ENCODE data around the gene S1PR2.

S1PR2 gene

GRCh38 chr19:10230861-10231611 lies at the start of gene S1PR2:
Gene S1PR2 (minus strand): TSS chr19:10231331. CDS start chr19:10224905, 6,426 bp downstream.
- DNase-seq, result peak; percentile 52

DNA sequence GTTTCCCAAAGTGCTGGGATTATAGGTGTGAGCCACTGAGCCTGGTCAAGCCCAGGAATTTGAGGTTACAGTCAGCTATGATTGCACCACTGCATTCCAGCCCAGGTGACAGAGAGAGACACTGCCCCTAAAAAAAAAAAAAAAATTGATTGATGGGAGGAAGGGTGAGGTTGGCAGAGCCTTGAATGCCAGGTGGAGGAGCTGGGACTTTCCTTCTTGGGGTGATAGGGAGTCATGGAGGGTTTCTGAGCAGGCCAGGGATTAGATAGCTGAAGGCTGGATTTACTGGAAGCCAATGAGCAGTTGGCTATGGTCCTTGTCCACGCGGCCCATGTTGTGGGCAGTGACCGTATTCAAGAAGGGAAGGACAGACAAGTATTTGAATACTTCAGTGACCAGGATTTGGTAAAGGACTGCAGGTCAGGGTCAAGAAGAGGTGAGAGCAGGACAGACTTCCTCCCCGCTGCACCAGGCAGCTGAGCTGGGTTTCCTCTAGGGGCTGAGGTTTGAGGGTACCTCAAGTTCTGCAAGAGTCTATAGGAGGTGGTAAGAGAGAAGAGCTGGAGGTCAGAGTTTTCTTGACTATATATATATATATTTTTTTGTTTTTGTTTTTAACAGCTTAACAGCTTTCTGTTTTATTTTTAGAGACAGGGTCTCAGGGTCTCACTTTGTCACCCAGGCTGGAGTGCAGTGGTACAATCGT lies 48.8 kb upstream of the S1PR2 start:
- no peak for DNase-seq

DNA sequence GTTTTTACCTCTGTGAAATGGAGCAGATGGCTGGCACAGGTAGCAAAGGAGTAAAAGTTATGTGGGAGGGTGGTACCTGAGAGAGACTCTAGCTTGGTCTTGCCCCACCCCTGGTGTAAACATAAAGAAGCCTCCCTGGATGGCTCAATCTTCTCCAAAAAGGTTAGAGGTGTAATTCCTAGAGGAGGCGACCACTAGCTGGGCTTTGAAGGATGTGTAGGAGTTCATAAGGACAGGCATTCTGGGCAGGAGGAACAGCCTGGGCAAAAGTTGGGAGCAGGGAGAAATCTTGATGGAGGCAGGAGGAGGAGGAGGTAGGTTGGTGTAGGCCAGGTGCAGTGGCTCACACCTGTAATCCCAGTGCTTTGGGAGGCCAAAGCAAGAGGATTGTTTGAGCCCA lies 47.8 kb upstream of the S1PR2 start:
- no peak for DNase-seq

DNA sequence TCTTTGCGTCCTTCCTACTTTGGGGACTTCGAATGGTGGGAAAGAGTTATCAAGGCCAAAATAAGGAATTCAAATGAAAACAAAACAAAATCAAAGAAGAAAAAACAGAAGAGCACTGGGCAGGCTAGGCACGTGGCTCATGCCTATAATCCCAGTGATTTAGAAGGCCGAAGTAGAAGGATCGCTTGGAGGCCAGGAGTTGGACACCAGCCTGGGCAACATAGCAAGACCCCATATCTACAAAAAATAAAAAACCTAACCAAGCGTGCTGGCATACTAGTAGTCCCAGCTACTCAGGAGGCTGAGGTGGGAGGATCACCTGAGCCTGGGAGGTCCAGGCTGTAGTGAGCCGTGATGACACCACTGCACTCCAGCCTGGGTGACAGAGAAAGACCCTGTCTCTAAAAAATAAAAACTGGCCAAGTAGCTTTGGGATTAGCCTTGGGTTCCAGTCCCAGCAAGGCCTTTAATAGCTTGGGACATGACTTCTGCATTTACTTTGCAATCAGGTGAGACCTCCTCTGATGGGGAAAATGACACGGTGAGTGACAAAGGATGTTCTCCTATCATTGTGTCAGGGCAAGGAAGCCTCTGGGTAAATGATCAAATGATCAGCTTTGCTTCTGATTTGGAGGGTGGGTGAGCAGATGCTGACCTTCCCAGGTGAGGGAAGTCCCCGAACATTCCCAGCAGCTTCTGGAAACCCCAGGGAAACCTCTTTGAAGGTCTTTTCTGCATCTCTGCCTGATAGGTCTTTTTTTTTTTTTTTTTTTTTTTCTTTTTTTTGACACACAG lies 46.9 kb upstream of the S1PR2 start:
- DNase-seq, result no peak

DNA sequence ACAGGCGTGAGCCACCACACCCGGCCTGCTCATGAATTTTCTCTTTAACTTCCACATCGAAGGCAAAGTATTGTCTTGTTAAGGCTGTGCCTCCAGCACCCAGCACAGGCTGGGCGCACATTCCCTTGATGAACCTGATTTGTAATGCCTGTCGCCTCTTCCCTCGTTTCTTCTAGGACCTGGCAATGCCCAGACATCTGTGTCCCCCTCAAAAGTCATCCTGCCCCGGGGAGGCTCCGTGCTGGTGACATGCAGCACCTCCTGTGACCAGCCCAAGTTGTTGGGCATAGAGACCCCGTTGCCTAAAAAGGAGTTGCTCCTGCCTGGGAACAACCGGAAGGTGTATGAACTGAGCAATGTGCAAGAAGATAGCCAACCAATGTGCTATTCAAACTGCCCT lies 43.5 kb upstream of the S1PR2 start:
- no peak for DNase-seq

- DNase-seq, result no peak
Measured at GRCh38 chr19:10271543-10272086, 40.5 kb upstream of the S1PR2 start.

GRCh38 chr19:10270616-10271394 lies 39.7 kb upstream of the S1PR2 start, which contains the start of gene ICAM1:
Gene ICAM1 (plus strand): TSS chr19:10271120. CDS start chr19:10271160, 40 bp downstream.
- DNase-seq, result no peak

DNA sequence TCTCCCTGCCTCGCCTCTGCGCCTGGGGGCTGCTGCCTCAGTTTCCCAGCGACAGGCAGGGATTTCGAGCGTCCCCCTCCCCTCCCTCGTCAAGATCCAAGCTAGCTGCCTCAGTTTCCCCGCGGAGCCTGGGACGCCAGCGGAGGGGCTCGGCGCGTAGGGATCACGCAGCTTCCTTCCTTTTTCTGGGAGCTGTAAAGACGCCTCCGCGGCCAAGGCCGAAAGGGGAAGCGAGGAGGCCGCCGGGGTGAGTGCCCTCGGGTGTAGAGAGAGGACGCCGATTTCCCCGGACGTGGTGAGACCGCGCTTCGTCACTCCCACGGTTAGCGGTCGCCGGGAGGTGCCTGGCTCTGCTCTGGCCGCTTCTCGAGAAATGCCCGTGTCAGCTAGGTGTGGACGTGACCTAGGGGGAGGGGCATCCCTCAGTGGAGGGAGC lies 39.1 kb upstream of the S1PR2 start:
- DNase-seq, result no peak

- DNase-seq, result peak; percentile 35
Measured at GRCh38 chr19:10269333-10270179, 38.4 kb upstream of the S1PR2 start.

DNA sequence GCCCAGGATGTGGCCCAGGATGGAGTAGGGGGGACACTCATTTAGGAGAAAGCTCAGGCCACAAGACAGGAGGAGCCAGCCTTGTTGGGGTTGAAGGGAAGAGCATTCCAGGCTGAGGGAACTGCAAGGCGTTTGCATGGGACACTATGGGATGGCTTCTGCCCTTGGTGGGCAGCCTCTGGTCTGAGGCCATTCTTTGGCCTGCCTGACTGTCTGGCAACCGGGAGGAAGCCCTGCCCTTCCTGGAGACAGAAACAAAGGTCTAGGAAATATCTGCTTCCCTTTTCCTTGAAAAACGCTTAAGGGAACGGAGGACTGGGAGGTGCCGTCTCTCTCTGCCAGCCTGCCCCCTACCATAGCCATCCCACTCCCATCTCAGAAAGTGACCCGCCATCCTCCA lies 36.9 kb upstream of the S1PR2 start:
- DNase-seq, result no peak

DNA sequence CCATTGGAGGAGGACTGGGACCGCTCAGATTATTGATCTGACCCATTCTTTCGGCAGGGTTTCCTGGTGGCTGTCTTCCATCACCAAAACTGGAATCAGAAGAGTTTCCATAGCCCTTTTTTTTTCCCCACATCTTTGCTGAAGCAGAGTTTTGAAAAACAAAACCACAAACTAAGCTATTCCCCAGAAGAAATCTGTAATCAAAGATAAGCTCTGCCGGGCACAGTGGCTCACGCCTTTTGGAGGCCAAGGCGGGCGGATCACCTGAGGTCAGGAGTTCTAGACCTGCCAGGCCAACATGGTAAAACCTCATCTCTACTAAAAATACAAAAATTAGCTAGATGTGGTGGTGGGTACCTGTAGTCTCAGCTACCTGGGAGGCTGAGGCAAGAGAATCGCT lies 35.6 kb upstream of the S1PR2 start:
- DNase-seq, result no peak

DNA sequence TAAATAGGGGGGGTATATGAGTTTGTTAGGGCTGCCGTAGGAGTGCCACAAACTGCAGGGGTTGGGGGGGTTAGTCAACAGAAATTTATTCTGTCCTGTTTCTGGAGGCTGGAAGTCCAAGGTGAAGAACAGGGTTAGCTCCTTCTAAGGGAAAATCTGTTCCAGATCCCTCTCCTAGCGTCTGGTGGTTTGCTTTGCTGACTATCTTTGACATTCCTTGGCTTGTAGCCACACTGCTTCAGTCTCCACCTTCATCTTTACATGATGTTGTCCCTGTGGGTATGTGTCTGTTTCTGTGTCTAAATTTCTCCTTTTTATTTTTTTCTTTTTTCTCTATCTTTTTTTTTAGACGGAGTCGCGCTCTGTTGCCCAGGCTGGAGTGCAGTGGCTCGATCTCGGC lies 31.6 kb upstream of the S1PR2 start:
- no peak for DNase-seq

DNA sequence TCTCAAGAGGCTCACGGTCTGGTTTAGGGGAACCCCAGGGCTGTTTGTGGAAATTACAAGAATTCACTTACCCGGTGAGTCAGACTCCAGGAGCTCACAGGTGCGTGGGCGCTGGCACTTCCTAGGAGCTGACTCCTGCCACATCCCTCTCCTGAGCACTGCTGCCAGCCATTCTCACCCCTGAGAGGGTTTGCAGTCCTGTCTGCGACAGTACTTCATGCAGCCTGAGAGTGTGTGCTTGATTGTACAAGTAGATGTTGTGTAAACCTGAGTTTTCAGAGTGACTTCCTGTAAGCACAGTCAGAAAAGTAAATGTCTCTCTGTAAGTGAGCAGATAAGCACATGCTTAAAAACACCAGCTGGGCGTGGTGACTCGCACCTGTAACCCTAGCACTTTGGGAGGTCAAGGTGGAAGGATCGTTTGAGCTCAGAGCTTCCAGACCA lies 29.0 kb upstream of the S1PR2 start:
- DNase-seq, result no peak

DNA sequence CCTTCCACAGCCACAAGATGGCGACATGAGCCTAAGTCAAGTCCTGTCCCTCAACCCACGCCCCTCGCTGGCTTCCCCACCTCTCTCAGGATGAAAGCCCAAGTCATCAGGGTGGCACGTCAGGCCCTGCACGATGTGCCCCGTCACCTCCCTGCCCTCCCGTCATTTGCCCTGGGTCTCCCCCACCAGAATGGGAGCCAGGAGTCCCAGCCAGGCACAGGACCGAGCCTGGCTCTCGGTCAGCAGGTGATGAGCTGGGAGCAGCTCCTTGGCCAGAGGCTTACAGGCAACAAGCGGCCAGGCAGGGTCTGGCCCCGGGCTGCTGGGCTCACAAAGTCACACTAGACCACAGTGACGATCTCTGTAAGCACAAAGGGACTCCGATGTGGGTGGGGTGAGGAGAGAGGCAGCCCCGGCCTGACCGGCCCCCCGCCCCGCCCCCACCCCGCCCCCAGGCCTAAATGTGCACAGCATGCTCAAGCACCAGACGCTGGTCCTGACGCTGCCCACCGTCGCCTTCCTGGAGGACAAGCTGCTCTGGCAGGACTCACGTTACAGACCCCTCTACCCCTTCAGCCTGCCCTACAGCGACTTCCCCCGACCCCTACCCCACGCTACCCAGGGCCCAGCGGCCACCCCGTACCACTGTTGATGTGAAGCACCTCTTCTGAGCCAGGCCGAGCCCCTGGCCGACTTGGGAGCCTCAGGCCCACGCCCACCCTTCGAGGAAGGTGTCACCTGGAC lies 28.2 kb upstream of the S1PR2 start:
- peak; percentile 78 for DNase-seq

GRCh38 chr19:10258080-10258710 lies 27.1 kb upstream of the S1PR2 start:
- DNase-seq, result no peak

- DNase-seq, result no peak
Measured at GRCh38 chr19:10256970-10257615, 26.0 kb upstream of the S1PR2 start.

DNA sequence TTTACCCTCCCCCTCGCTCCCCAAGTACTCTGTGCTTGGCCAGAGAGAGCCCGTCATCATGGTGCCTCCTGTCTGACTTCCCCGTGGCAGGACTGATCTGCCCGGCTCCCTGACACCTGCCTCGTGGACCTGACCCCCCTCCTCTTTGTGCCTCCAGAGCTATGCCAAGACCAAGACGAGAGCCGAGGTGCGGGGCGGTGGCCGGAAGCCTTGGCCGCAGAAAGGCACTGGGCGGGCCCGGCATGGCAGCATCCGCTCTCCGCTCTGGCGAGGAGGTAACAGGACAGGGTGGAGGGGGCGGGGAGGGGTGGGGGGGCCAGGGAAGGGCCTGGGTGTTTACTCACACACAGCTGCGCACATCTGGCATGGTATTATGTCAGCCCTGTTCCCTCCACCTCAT lies 25.4 kb upstream of the S1PR2 start:
- DNase-seq, result no peak

DNA sequence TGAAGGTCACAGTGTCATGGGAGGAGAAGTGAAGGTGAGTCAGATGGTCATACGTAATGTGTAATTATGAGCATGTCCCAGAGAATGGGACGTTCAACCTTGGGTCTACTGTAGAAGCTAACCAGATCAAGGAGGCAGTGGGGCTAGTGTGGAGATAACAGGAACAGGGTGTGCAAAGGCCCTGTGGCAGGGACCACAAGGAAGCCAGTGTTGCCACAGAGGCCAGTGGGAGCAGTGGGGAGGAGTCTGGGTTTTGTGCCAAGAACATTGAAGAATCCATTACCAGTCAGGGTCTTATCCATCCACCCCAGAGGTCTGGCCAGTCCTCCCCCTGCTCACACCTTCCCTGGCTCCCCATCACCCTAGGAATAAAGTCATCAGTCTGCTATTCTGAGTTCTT lies 24.2 kb upstream of the S1PR2 start:
- no peak for DNase-seq

DNA sequence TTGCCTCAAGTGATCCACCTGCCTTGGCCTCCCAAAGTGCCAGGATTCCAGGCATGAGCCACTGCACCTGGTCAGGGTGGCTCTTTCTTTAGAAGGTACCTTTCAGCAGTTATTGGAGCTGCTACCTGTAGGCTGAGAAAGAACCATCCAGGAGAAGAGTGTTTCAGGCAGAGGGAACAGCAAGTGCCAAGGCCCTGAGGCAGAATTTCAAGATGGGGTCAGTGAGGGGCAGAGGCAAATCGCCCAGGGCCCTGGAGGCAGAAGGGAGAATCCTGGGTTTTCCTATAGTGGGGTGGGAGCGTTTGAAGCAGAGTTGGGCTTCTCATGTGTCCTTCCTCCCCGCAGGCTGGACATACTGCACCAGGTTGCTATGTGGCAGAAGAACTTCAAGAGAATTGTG lies 23.1 kb upstream of the S1PR2 start:
- DNase-seq, result no peak

DNA sequence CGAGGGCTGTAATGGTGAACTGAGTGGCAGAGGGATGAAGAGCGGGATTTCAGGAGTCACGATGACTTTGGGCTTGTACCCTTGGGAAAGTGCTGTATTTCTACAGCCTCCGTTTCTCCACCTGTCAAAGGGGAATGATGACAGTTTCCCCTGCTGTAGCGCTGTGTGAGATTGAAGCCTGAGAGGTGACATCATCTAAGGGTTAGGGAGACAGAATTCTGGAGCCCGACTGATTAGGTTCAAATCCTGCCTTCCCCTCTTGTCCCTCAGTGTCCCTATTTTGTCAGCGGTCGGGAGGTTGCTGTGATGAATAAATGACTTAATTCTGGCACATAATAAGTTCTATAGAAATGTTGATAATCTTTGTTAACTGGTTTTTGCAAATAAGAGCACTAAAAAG lies 21.6 kb upstream of the S1PR2 start:
- DNase-seq, result no peak
